HepG2 (cell line): ENCODE measurements around the gene CST4. TPM values are rescaled to one million over a fixed set of nuclear protein-coding genes. Genes with fewer than 3 reads are reported as not detected.

ENCODE experiments used
- GABPA ChIP-seq, 2 experiments: IDR thresholded peaks; 2 replicates each; pipeline ENCODE4 v1.6.1; 2011 to 2016; ENCODE audit warnings: low read depth in 2 of 2, low read length in 1 of 2, missing biosample characterization in 1 of 2, missing genetic modification characterization in 1 of 2
- HNRNPH1 ChIP-seq: fragments of 200-400 bp; formaldehyde crosslinking; optimal IDR thresholded peaks from 2 replicates; pipeline ENCODE3; 2017; ENCODE audit warnings: mild to moderate bottlenecking, low read depth, low read length
- LCORL ChIP-seq, 2 experiments: fragments of 450-650 bp in 1 of 2; sonication (generic) in 1 of 2; formaldehyde crosslinking in 1 of 2; IDR thresholded peaks; 2 replicates each; pipeline versions ENCODE4 v1.5.0 to v1.6.1; 2017 to 2020; ENCODE audit warnings: antibody characterized with exemption in 1 of 2, missing genetic modification reagents in 1 of 2
- MAFK ChIP-seq, 2 experiments: IDR thresholded peaks in 1 of 2; conservative IDR thresholded peaks in 1 of 2; 2 replicates each; pipeline ENCODE4 v1.6.1; 2011; ENCODE audit warnings: improper control_type of control experiment in 2 of 2, low read length in 2 of 2
- PCBP1 ChIP-seq: fragments of 200-400 bp; formaldehyde crosslinking; IDR thresholded peaks from 2 replicates; pipeline ENCODE4 v1.6.1; 2017; ENCODE audit warnings: mild to moderate bottlenecking, low read depth, low read length, borderline replicate concordance
- REL ChIP-seq: sonication (generic); formaldehyde crosslinking; conservative IDR thresholded peaks from 2 replicates; pipeline ENCODE4 v1.8.0; 2022; ENCODE audit warnings: mild to moderate bottlenecking, missing genetic modification reagents, moderate library complexity
- RXRA ChIP-seq: sonication (generic); formaldehyde crosslinking; IDR thresholded peaks from 2 replicates; pipeline ENCODE4 v1.5.1; 2020; ENCODE audit warnings: missing genetic modification reagents
- SNAPC4 ChIP-seq: sonication (generic); formaldehyde crosslinking; IDR thresholded peaks from 2 replicates; pipeline ENCODE4 v1.4.0; 2020; ENCODE audit warnings: mild to moderate bottlenecking, missing genetic modification reagents
- TBP ChIP-seq: sonication (generic); formaldehyde crosslinking; IDR thresholded peaks from 2 replicates; pipeline ENCODE4 v1.5.0; 2020; ENCODE audit warnings: missing genetic modification reagents
- TFDP2 ChIP-seq: sonication (generic); formaldehyde crosslinking; IDR thresholded peaks from 2 replicates; pipeline ENCODE4 v1.4.0; 2020; ENCODE audit warnings: missing genetic modification reagents
- ZBTB21 ChIP-seq: sonication (generic); formaldehyde crosslinking; IDR thresholded peaks from 2 replicates; pipeline ENCODE4 v1.4.0; 2020; ENCODE audit warnings: missing genetic modification reagents
- ZNF143 ChIP-seq: sonication (generic); formaldehyde crosslinking; IDR thresholded peaks from 2 replicates; pipeline ENCODE4 v1.4.0; 2020; ENCODE audit warnings: missing genetic modification reagents
- ZNF205 ChIP-seq: IDR thresholded peaks from 2 replicates; pipeline ENCODE4 v1.6.1; 2018; ENCODE audit warnings: missing biosample characterization, missing genetic modification reagents
- ZNF605 ChIP-seq: sonication (generic); formaldehyde crosslinking; IDR thresholded peaks from 2 replicates; pipeline ENCODE4 v1.8.0; 2022; ENCODE audit warnings: mild to moderate bottlenecking, missing genetic modification reagents
- ZNF747 ChIP-seq: sonication (generic); formaldehyde crosslinking; IDR thresholded peaks from 2 replicates; pipeline ENCODE4 v1.8.1; 2023; ENCODE audit warnings: missing genetic modification reagents, mild to moderate bottlenecking, borderline replicate concordance
- ZNF766 ChIP-seq: sonication (generic); formaldehyde crosslinking; IDR thresholded peaks from 2 replicates; pipeline ENCODE4 v1.5.0; 2020; ENCODE audit warnings: missing genetic modification reagents, borderline replicate concordance
- polyA plus RNA-seq, 8 experiments: library from polyadenylated mRNA; depleted of rRNA in 3 of 8; stranded (reverse) in 7 of 8; unstranded in 1 of 8; fragments of >200 nt; fragmentation: Illumina TruSeq in 4 of 8; extraction: Trizol in 4 of 8; gene quantifications; 2 replicates each; pipeline versions ENCODE4 v1.2.1 to v1.2.3, GENCODE V29; 2011 to 2016; ENCODE audit warnings: low read depth in 4 of 8, missing spikeins in 1 of 8, mixed read lengths in 1 of 8; ENCODE audit not compliant: insufficient read depth in 1 of 8
- total RNA-seq, 5 experiments: library from RNA; depleted of rRNA; stranded (reverse); fragments of >200 nt; fragmentation: Illumina TruSeq; extraction: Trizol; gene quantifications; 2 replicates each; pipeline ENCODE4 v1.2.3, GENCODE V29; 2016; ENCODE audit warnings: low read depth in 1 of 5

CST4 gene
- total and polyA plus RNA-seq, 2 of the 13 experiments (the other 11 are each of a cell fraction or from before 2014, with no cell fraction given) = not detected

GRCh38 chr20:23640671-23641667 is 47.9 kb downstream of the CST4 start (continued):
- TF ChIP-seq PCBP1 = no peak
- no peak for TF ChIP-seq TBP
- TF ChIP-seq TFDP2 (CRISPR knock-in tag) = no peak; the same call in 1 of the 2 replicates
- TF ChIP-seq ZNF747 = peak; percentile 24; the same call in 1 of the 2 replicates
- TF ChIP-seq ZNF143 (CRISPR knock-in tag) = no peak
- TF ChIP-seq ZNF605 (CRISPR knock-in tag) = no peak; the same call in 1 of the 2 replicates
- 0 out of 2 replicates have a peak, but pooled peaks have one; percentile 65 for TF ChIP-seq ZBTB21 (CRISPR knock-in tag)
- TF ChIP-seq HNRNPH1 = no peak
- TF ChIP-seq ZNF766 = 0 out of 2 replicates have a peak, but pooled peaks have one; percentile 52
- TF ChIP-seq SNAPC4 (CRISPR knock-in tag) = 0 out of 2 replicates have a peak, but pooled peaks have one; percentile 52
- no peak for TF ChIP-seq LCORL (IDR thresholded peaks at IDR 0.05)
- peak; percentile 90; the same call in 1 of the 2 replicates for TF ChIP-seq LCORL (CRISPR knock-in tag; IDR thresholded peaks at IDR 0.05)
- TF ChIP-seq REL = no peak
- no peak for TF ChIP-seq MAFK (conservative IDR thresholded peaks at IDR 0.05 in 1 of 2, IDR thresholded peaks at IDR 0.05 in 1 of 2; ENCODE audit: low read length in 2 of 2)
- TF ChIP-seq GABPA (IDR thresholded peaks at IDR 0.05; ENCODE audit: low read depth, low read length) = no peak
- TF ChIP-seq GABPA (CRISPR knock-in tag; IDR thresholded peaks at IDR 0.05; ENCODE audit: low read depth) = peak; percentile 55
- peak; percentile 79 for TF ChIP-seq ZNF205 (CRISPR knock-in tag)
- TF ChIP-seq RXRA (CRISPR knock-in tag) = peak; percentile 89; the same call in 1 of the 2 replicates
